ENCODE results near the gene INHBE. TPM values are rescaled to one million over a fixed set of nuclear protein-coding genes. Genes with fewer than 3 reads are reported as not detected.

INHBE gene
- total and polyA plus RNA-seq, 2 experiments from 2014 or later: 5.6 to 29.0 TPM

DNA sequence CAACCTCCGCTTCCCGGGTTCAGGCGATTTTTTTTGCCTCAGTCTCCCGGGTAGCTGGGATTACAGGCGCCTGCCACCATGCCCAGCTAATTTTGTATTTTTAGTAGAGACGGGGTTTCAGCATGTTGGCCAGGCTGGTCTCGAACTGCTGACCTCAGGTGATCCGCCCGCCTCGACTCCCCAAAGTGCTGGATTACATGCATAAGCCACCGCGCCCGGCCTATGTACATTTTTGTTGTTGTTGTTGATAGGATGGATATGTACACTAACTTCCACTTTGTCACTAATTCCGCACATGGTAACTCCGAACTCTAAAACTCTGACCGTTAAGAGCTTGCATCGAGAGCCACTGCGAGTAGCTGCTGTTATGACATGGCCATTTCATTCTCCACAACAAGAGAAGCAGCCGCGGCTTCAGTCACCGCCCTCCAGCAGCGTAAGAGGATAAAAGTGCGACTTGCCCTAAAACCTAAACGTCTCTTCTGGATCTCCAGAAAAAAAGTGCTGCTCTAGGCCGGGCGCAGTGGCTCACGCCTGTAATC is 32.0 kb downstream of the INHBE start:
- H3K27me3 ChIP-seq (ENCODE audit: insufficient read depth): no peaks in the 10 kb centered on the region
- no peak for TF ChIP-seq EZH2 (IDR thresholded peaks at IDR 0.05; ENCODE audit: low read depth, unreplicated experiment)
- no peak for TF ChIP-seq NANOG (IDR thresholded peaks at IDR 0.05; ENCODE audit: borderline replicate concordance)
- no peak for TF ChIP-seq EZH2phosphoT487 (IDR thresholded peaks at IDR 0.05; ENCODE audit: unreplicated experiment)
- TF ChIP-seq ZNF331 (CRISPR knock-in tag; IDR thresholded peaks at IDR 0.05; ENCODE audit: low read depth): no peak
- H3K36me3 ChIP-seq (ENCODE audit: insufficient read depth): peaks cover 34% of the 10 kb centered on the region
- no peaks in the 10 kb centered on the region; the same call in 1 of the 2 replicates for H3K4me1 ChIP-seq (ENCODE audit: insufficient read depth)
- H3K4me1 Mint-ChIP-seq: peaks cover 17% of the 10 kb centered on the region
- no peak overlapping the region; the same call in 1 of the 2 replicates for H3K27ac ChIP-seq (ENCODE audit: low read depth)
- H3K79me2 ChIP-seq (replicated peaks; ENCODE audit: insufficient read depth): peaks cover 30% of the 10 kb centered on the region
- DNase-seq (ENCODE audit: low spot score) (peak; percentile 37), ATAC-seq (no peak)
- H4K20me1 ChIP-seq (replicated peaks; ENCODE audit: insufficient read depth): peaks cover 34% of the 10 kb centered on the region
- no peak overlapping the region; the same call in 1 of the 2 replicates for H3K27ac Mint-ChIP-seq
- peak overlapping the region; percentile 88 for H3K4me3 Mint-ChIP-seq
- H3K36me3 Mint-ChIP-seq (ENCODE audit: low read depth): peaks cover 44% of the 10 kb centered on the region
- no peaks in the 10 kb centered on the region for H3K9me2 ChIP-seq (ENCODE audit: insufficient read depth)
- H2AFZ ChIP-seq: no peak overlapping the region
- H3F3A ChIP-seq (replicated peaks; ENCODE audit: low read depth): peaks cover 34% of the 10 kb centered on the region
- H3K4me2 ChIP-seq: no peak overlapping the region
- H3K9me3 Mint-ChIP-seq: no peaks in the 10 kb centered on the region
- no peak overlapping the region for H3K4me3 ChIP-seq
- peaks cover 15% of the 10 kb centered on the region for H3K27me3 Mint-ChIP-seq (ENCODE audit: insufficient read depth, low read depth, poor library complexity)

GRCh38 chr12:57487597-57488401 is 32.7 kb downstream of the INHBE start, which contains the start of gene MARS1:
Gene MARS1 (plus strand): TSS chr12:57488068. CDS start chr12:57488091, 23 bp downstream.
- H3K4me1 Mint-ChIP-seq: peaks cover 17% of the 10 kb centered on the region
- peaks cover 51% of the 10 kb centered on the region for H3K36me3 Mint-ChIP-seq (ENCODE audit: low read depth)
- peaks cover 39% of the 10 kb centered on the region for H3F3A ChIP-seq (replicated peaks; ENCODE audit: low read depth)
- ATAC-seq: peak; percentile 96
- no peaks in the 10 kb centered on the region for H3K27me3 ChIP-seq (ENCODE audit: insufficient read depth)
- H3K27ac Mint-ChIP-seq: peak within 1 kb of the TSS; percentile 99
- no peaks in the 10 kb centered on the region; the same call in 1 of the 2 replicates for H3K4me1 ChIP-seq (ENCODE audit: insufficient read depth)
- H3K27ac ChIP-seq (ENCODE audit: low read depth): peak within 1 kb of the TSS; percentile 88
- H3K4me3 Mint-ChIP-seq: peak within 1 kb of the TSS; percentile 88
- no peak within 1 kb of the TSS for H2AFZ ChIP-seq
- H3K9me2 ChIP-seq (ENCODE audit: insufficient read depth): no peaks in the 10 kb centered on the region
- TF ChIP-seq ZNF114 (CRISPR knock-in tag; IDR thresholded peaks at IDR 0.05): no peak
- 0 out of 2 replicates have a peak, but pooled peaks have one; percentile 40 for TF ChIP-seq CREB1 (CRISPR knock-in tag; IDR thresholded peaks at IDR 0.05; ENCODE audit: low read depth)
- peak; percentile 97 for TF ChIP-seq ETS1 (IDR thresholded peaks at IDR 0.05)
- no peak for TF ChIP-seq EZH2phosphoT487 (IDR thresholded peaks at IDR 0.05; ENCODE audit: unreplicated experiment)
- no peak for TF ChIP-seq STAT1 (IDR thresholded peaks at IDR 0.05; ENCODE audit: unreplicated experiment)
- peak; percentile 85 for TF ChIP-seq POLR2AphosphoS5 (IDR thresholded peaks at IDR 0.05; ENCODE audit: low read depth)
- TF ChIP-seq, protein P1, sequence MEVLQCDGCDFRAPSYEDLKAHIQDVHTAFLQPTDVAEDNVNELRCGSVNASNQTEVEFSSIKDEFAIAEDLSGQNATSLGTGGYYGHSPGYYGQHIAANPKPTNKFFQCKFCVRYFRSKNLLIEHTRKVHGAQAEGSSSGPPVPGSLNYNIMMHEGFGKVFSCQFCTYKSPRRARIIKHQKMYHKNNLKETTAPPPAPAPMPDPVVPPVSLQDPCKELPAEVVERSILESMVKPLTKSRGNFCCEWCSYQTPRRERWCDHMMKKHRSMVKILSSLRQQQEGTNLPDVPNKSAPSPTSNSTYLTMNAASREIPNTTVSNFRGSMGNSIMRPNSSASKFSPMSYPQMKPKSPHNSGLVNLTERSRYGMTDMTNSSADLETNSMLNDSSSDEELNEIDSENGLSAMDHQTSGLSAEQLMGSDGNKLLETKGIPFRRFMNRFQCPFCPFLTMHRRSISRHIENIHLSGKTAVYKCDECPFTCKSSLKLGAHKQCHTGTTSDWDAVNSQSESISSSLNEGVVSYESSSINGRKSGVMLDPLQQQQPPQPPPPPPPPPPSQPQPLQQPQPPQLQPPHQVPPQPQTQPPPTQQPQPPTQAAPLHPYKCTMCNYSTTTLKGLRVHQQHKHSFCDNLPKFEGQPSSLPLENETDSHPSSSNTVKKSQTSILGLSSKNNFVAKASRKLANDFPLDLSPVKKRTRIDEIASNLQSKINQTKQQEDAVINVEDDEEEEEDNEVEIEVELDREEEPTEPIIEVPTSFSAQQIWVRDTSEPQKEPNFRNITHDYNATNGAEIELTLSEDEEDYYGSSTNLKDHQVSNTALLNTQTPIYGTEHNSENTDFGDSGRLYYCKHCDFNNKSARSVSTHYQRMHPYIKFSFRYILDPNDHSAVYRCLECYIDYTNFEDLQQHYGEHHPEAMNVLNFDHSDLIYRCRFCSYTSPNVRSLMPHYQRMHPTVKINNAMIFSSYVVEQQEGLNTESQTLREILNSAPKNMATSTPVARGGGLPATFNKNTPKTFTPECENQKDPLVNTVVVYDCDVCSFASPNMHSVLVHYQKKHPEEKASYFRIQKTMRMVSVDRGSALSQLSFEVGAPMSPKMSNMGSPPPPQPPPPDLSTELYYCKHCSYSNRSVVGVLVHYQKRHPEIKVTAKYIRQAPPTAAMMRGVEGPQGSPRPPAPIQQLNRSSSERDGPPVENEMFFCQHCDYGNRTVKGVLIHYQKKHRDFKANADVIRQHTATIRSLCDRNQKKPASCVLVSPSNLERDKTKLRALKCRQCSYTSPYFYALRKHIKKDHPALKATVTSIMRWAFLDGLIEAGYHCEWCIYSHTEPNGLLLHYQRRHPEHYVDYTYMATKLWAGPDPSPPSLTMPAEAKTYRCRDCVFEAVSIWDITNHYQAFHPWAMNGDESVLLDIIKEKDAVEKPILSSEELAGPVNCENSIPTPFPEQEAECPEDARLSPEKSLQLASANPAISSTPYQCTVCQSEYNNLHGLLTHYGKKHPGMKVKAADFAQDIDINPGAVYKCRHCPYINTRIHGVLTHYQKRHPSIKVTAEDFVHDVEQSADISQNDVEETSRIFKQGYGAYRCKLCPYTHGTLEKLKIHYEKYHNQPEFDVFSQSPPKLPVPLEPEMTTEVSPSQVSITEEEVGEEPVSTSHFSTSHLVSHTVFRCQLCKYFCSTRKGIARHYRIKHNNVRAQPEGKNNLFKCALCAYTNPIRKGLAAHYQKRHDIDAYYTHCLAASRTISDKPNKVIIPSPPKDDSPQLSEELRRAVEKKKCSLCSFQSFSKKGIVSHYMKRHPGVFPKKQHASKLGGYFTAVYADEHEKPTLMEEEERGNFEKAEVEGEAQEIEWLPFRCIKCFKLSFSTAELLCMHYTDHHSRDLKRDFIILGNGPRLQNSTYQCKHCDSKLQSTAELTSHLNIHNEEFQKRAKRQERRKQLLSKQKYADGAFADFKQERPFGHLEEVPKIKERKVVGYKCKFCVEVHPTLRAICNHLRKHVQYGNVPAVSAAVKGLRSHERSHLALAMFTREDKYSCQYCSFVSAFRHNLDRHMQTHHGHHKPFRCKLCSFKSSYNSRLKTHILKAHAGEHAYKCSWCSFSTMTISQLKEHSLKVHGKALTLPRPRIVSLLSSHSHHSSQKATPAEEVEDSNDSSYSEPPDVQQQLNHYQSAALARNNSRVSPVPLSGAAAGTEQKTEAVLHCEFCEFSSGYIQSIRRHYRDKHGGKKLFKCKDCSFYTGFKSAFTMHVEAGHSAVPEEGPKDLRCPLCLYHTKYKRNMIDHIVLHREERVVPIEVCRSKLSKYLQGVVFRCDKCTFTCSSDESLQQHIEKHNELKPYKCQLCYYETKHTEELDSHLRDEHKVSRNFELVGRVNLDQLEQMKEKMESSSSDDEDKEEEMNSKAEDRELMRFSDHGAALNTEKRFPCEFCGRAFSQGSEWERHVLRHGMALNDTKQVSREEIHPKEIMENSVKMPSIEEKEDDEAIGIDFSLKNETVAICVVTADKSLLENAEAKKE (CRISPR knock-in tag; IDR thresholded peaks at IDR 0.05): no peak
- TF ChIP-seq CTCF (conservative IDR thresholded peaks at IDR 0.05; ENCODE audit: low read depth in 2 of 2): peak; percentile 29 to 37
- DNase-seq (ENCODE audit: low spot score): peak; percentile 99
- peaks cover 15% of the 10 kb centered on the region for H3K27me3 Mint-ChIP-seq (ENCODE audit: insufficient read depth, low read depth, poor library complexity)
- H3K4me3 ChIP-seq: peak within 1 kb of the TSS; percentile 100
- peaks cover 34% of the 10 kb centered on the region for H4K20me1 ChIP-seq (replicated peaks; ENCODE audit: insufficient read depth)
- H3K4me2 ChIP-seq: peak within 1 kb of the TSS; percentile 100
- H3K79me2 ChIP-seq (replicated peaks; ENCODE audit: insufficient read depth): peaks cover 30% of the 10 kb centered on the region
- H3K36me3 ChIP-seq (ENCODE audit: insufficient read depth): peaks cover 40% of the 10 kb centered on the region
- H3K9me3 Mint-ChIP-seq: no peaks in the 10 kb centered on the region
